Endothelial cell (in vitro differentiated cells): ENCODE data around the gene KRTAP4-5. TPM values are rescaled to one million over a fixed set of nuclear protein-coding genes. Genes with fewer than 3 reads are reported as not detected.

ENCODE experiments used
- DNase-seq: peaks from one replicate; pipeline ENCODE4 v3.0.0; 2021; ENCODE audit warnings: low spot score
- H3K27ac Mint-ChIP-seq: one replicate; pipeline ENCODE4 v1.8.0; 2021; ENCODE audit warnings: mixed read lengths, inconsistent platforms; ENCODE audit not compliant: unreplicated experiment
- H3K27me3 Mint-ChIP-seq: one replicate; pipeline ENCODE4 v1.8.0; 2021; ENCODE audit warnings: mild to moderate bottlenecking, moderate library complexity, mixed read lengths, inconsistent platforms; ENCODE audit not compliant: unreplicated experiment
- H3K36me3 Mint-ChIP-seq: one replicate; pipeline ENCODE4 v1.8.0; 2021; ENCODE audit warnings: mild to moderate bottlenecking, low read depth, mixed read lengths, inconsistent platforms; ENCODE audit not compliant: unreplicated experiment
- H3K4me1 Mint-ChIP-seq: one replicate; pipeline ENCODE4 v1.8.0; 2021; ENCODE audit warnings: mild to moderate bottlenecking, mixed read lengths, inconsistent platforms; ENCODE audit not compliant: unreplicated experiment
- H3K4me3 Mint-ChIP-seq: one replicate; pipeline ENCODE4 v1.8.0; 2021; ENCODE audit warnings: mild to moderate bottlenecking, mixed read lengths, inconsistent platforms; ENCODE audit not compliant: unreplicated experiment
- H3K9me3 Mint-ChIP-seq: one replicate; pipeline ENCODE4 v1.8.0; 2021; ENCODE audit warnings: mixed read lengths, inconsistent platforms; ENCODE audit not compliant: unreplicated experiment
- CTCF ChIP-seq: fragments of 200-600 bp; sonication (generic); IDR thresholded peaks from one replicate; pipeline ENCODE4 v1.5.0; 2021; ENCODE audit warnings: antibody characterized with exemption; ENCODE audit not compliant: unreplicated experiment
- total RNA-seq: library from RNA; stranded (reverse); fragmentation: NEBNext Ultra II Directional; extraction: Animal tissue kit (Norgen Biotek cat#: 25700); gene quantifications from one replicate; pipeline ENCODE4 v1.2.1, GENCODE V29; 2021; ENCODE audit not compliant: unreplicated experiment

KRTAP4-5 gene
- total RNA-seq, 1 donor from 2014 or later = not detected

- TF ChIP-seq CTCF = no peak
Observed at GRCh38 chr17:41185001-41185400, 35.4 kb upstream of the KRTAP4-5 start.

GRCh38 chr17:41184480-41184961 is 34.9 kb upstream of the KRTAP4-5 start, which contains the start of gene KRTAP4-1:
Gene KRTAP4-1 (minus strand): TSS chr17:41184911. CDS start chr17:41184854, 57 bp downstream.
- Mint-ChIP-seq H3K4me1 (no peaks in the 10 kb centered on the region), H3K27ac (no peak within 1 kb of the TSS), H3K9me3 (no peaks in the 10 kb centered on the region), H3K27me3 (peaks cover 1% of the 10 kb centered on the region), H3K4me3 (no peak within 1 kb of the TSS), H3K36me3 (no peaks in the 10 kb centered on the region)
- DNase-seq = no peak
- TF ChIP-seq CTCF = no peak

More at GRCh38 chr17:41185001-41185400, 35.4 kb upstream of the KRTAP4-5 start:
- Mint-ChIP-seq H3K27ac (no peak overlapping the region), H3K4me1 (no peaks in the 10 kb centered on the region), H3K36me3 (no peaks in the 10 kb centered on the region), H3K27me3 (peaks cover 1% of the 10 kb centered on the region), H3K9me3 (no peaks in the 10 kb centered on the region), H3K4me3 (no peak overlapping the region)
- no peak for DNase-seq

GRCh38 chr17:41178843-41179616 is 29.4 kb upstream of the KRTAP4-5 start:
- Mint-ChIP-seq H3K27ac (no peak overlapping the region), H3K9me3 (no peaks in the 10 kb centered on the region), H3K4me1 (no peaks in the 10 kb centered on the region), H3K36me3 (no peaks in the 10 kb centered on the region), H3K27me3 (no peaks in the 10 kb centered on the region), H3K4me3 (no peak overlapping the region)
- no peak for TF ChIP-seq CTCF
- no peak for DNase-seq

- Mint-ChIP-seq H3K36me3 (no peaks in the 10 kb centered on the region), H3K27ac (no peak overlapping the region), H3K4me3 (no peak overlapping the region), H3K9me3 (no peaks in the 10 kb centered on the region), H3K27me3 (no peaks in the 10 kb centered on the region), H3K4me1 (no peaks in the 10 kb centered on the region)
- no peak for DNase-seq
- TF ChIP-seq CTCF = no peak
Observed at GRCh38 chr17:41178341-41178740, 28.7 kb upstream of the KRTAP4-5 start.

- H3K27ac Mint-ChIP-seq = no peak within 1 kb of the TSS
- no peaks in the 10 kb centered on the region for H3K9me3 Mint-ChIP-seq
- no peak for TF ChIP-seq CTCF
- no peak within 1 kb of the TSS for H3K4me3 Mint-ChIP-seq
- H3K4me1 Mint-ChIP-seq = no peaks in the 10 kb centered on the region
- no peaks in the 10 kb centered on the region for H3K36me3 Mint-ChIP-seq
- H3K27me3 Mint-ChIP-seq = no peaks in the 10 kb centered on the region
- DNase-seq = no peak
Observed at GRCh38 chr17:41177727-41178271, 28.2 kb upstream of the KRTAP4-5 start, which contains the start of gene KRTAP4-2. Gene KRTAP4-2 (minus strand): TSS chr17:41178221. CDS start chr17:41178164, 57 bp downstream.
